ENCODE data around the gene SLC41A3. TPM values are rescaled to one million over a fixed set of nuclear protein-coding genes. Genes with fewer than 3 reads are reported as not detected.

The SLC41A3 gene
- total RNA-seq, 1 experiment from 2014 or later, result 35.5 TPM

- H3K9ac ChIP-seq (ENCODE audit: extremely low read depth, insufficient read length, low read length), result no peak overlapping the region
- no peaks in the 10 kb centered on the region for H3K36me3 Mint-ChIP-seq (ENCODE audit: insufficient read depth in 1 of 3, low read depth in 3 of 3)
- H4K5ac ChIP-seq (ENCODE audit: insufficient read length, low read depth, low read length), result no peak overlapping the region
- no CpG with 5 or more reads among the region's 11 CpGs for WGBS (ENCODE audit: extremely low coverage, insufficient read length, low lambda C conversion rate)
- H3K4me3 Mint-ChIP-seq, result no peak overlapping the region; a peak in 1 of 5 replicates
- H3K4me2 ChIP-seq (ENCODE audit: insufficient read depth, insufficient read length, low read length), result no peak overlapping the region
- no peaks in the 10 kb centered on the region for H3K23me2 ChIP-seq (ENCODE audit: insufficient read length, low read depth, low read length, poor library complexity, severe bottlenecking)
- H2BK5ac ChIP-seq (ENCODE audit: insufficient read length, low read length), result no peak overlapping the region
- H3K4me1 Mint-ChIP-seq, result peaks cover 0 to 5% of the 10 kb centered on the region in 2 experiments; a peak in 2 of 4 replicates
- H2BK12ac ChIP-seq (ENCODE audit: insufficient read length, low read depth, low read length), result no peak overlapping the region
- no peak overlapping the region for H3K56ac ChIP-seq (ENCODE audit: insufficient read length, low read depth, low read length)
- no peaks in the 10 kb centered on the region for H3K4me1 ChIP-seq (ENCODE audit: insufficient read depth, low read length)
- no peak overlapping the region for H2BK15ac ChIP-seq (ENCODE audit: low read depth, low read length)
- no peaks in the 10 kb centered on the region for H3K79me2 ChIP-seq (ENCODE audit: insufficient read depth, low read length)
- peaks cover 3 to 4% of the 10 kb centered on the region in 2 experiments; a peak in 3 of 5 replicates for H3K9me3 Mint-ChIP-seq
- H3K4ac ChIP-seq (ENCODE audit: low read depth, low read length), result no peak overlapping the region
- no peak overlapping the region for H2AFZ ChIP-seq (ENCODE audit: low read length)
- peaks cover 28% of the 10 kb centered on the region for H3K27me3 Mint-ChIP-seq (ENCODE audit: low read depth)
- H3K79me1 ChIP-seq (ENCODE audit: insufficient read depth, low read depth, low read length, poor library complexity, severe bottlenecking), result no peaks in the 10 kb centered on the region
- H2BK120ac ChIP-seq (ENCODE audit: low read depth, low read length, poor library complexity, severe bottlenecking), result no peak overlapping the region
- peak overlapping the region in 1 of 3 experiments; percentile 78; a peak in 1 of 7 replicates for H3K27ac Mint-ChIP-seq
- no peak overlapping the region for H3K27ac ChIP-seq (ENCODE audit: insufficient read length, low read depth, low read length)
- H4K20me1 ChIP-seq (ENCODE audit: control insufficient read depth, insufficient read depth, insufficient read length), result no peaks in the 10 kb centered on the region
- no peak overlapping the region for H2BK20ac ChIP-seq (ENCODE audit: low read depth, low read length, poor library complexity, severe bottlenecking)
- no peak overlapping the region for H4K8ac ChIP-seq (replicated peaks; ENCODE audit: insufficient read length, low read depth, low read length)
- H3K9me3 ChIP-seq (ENCODE audit: control insufficient read depth, low read depth, low read length), result no peaks in the 10 kb centered on the region
- DNase-seq, result no peak
- H3T11ph ChIP-seq (ENCODE audit: low read length), result no peak overlapping the region
- H2AK5ac ChIP-seq (ENCODE audit: insufficient read length, low read length), result no peak overlapping the region
- no peak overlapping the region for H3K14ac ChIP-seq (ENCODE audit: insufficient read depth, low read length)
- H3K23ac ChIP-seq (ENCODE audit: insufficient read length, low read depth, low read length), result no peak overlapping the region
- no peaks in the 10 kb centered on the region for H3K27me3 ChIP-seq (ENCODE audit: insufficient read depth, low read length)
- no peak overlapping the region for H3K18ac ChIP-seq (ENCODE audit: insufficient read length, low read depth, low read length)
- no peak for TF ChIP-seq CTCF (conservative IDR thresholded peaks at IDR 0.05)
- no peak overlapping the region for H4K91ac ChIP-seq (ENCODE audit: insufficient read length, low read depth, low read length)
Measured at GRCh38 chr3:125960456-125961288, 123.3 kb downstream of the SLC41A3 start.
